ENCODE data around the gene SLC44A3.

GRCh38 chr1:94920061-94920460 lies 99.9 kb downstream of the SLC44A3 start:
- TF ChIP-seq CTCF (conservative IDR thresholded peaks at IDR 0.05 in 1 of 2, IDR thresholded peaks at IDR 0.05 in 1 of 2; ENCODE audit: low read depth in 1 of 2, low read length in 2 of 2) (no peak), EZH2 (IDR thresholded peaks at IDR 0.05; ENCODE audit: low read length, missing control alignments) (no peak)
